Stimulated activated CD8-positive, alpha-beta memory T cell treated with anti-CD3 and anti-CD28 coated beads, Interleukin-4, amount 100 ng/mL, for 1 hour (primary cell): Measurements from ENCODE around the gene LAPTM5.

Experiments
- DNase-seq, 2 donors: peaks; one replicate each; pipeline ENCODE4 v3.0.0-alpha.2; 2020; ENCODE audit warnings: low read depth in 2 of 2, low spot score in 1 of 2

LAPTM5 gene

GRCh38 chr1:30718636-30719405 lies 38.8 kb downstream of the LAPTM5 start:
- peak; percentile 69 to 74 for DNase-seq

DNA sequence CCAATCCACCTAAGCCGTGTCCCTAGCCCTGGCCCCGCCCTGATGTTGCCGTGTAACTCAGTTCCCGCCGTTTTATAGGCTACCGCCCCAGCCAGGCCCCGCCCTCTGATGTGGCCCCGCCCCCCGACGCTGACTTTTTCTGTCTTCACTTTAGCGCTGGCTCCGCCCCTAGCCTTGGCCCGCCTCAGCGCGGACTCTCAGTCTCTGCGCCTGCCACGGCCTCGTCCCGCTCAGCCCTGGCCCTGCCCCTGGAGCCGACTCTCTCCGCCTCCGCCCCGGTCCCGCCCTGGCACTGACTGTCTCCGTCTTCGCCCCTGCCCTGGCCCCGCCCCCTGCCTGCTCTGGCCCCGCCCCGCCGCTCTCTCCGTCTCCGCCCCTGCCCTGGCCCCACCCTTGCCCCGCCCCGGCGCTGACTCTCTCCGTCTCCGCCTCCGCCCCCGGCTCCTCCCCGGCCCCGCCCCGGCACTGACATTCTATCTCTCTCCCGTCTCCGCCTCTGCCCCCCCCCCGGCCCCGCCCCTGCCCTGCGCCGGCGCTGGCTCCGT lies 39.4 kb downstream of the LAPTM5 start:
- DNase-seq, result peak; percentile 99 to 100

- DNase-seq, result no peak
These were observed 40.9 kb downstream of the LAPTM5 start for GRCh38 chr1:30716646-30717045.

DNA sequence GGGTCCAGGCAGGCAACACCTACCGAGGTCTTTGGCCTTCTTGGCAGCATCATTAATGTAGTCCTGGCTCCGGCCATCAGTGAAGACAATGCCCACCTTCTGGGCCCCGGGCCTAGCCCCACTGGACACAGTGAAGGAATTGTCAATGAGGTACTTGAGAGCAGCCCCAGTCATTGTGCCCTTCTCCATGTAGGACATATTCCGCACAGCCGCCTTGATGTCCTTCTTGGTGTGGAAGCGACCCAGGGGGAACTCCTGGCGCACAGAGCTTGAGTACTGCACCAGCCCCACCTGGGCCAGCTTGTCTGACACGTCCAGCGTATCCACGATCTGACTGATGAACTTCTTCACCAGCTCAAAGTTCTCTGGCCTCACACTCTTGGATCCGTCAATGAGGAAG lies 41.7 kb downstream of the LAPTM5 start:
- no peak for DNase-seq

GRCh38 chr1:30715216-30715615 lies 42.4 kb downstream of the LAPTM5 start:
- no peak for DNase-seq

DNA sequence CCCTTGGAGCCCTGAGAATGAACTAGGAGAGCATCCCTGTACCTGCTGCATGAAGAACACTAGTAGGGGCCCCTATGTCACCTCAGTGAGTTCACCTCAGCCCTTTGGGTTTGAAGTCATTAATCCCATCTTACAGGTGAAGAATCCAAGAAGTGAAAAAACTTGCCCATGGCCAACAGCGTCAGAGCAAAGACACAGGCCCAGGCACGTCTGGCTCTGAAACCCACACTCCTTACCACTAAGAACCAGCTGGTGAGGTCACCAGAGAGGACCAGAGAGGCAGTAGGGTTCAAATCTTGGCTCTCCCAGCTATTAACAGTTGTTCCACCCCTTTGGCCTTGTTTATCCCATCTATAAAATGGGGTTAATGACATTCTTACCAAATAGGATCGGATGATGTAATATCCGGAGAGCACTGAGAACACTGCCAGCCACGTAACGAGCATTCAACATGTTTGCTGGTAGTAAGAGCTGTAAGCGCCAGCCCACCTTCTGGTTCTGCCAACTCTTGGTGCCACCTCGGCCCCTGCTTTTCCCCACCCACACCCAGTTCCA lies 43.0 kb downstream of the LAPTM5 start:
- DNase-seq, result no peak

- DNase-seq, result no peak
These were observed 43.5 kb downstream of the LAPTM5 start for GRCh38 chr1:30714025-30714424.

DNA sequence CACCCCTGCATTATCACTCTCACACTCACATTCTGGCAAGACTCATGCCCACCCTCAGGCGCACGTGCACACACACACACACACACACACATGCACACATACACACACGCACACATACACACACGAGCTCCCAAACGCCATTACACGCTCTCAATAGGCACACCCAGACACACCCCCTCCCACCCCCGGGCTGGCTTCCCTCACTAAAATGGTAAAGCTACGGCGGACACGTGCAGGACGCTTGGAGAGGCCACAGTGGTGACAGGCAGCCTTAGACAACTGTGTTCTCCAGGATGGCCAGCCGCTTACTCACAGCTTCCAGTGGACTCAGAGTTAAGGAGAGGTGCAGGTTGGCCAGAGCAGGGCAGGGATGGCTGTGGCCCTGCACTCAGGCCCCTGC lies 44.3 kb downstream of the LAPTM5 start:
- DNase-seq, result no peak

- no peak for DNase-seq
These were observed 45.0 kb downstream of the LAPTM5 start for GRCh38 chr1:30712583-30712982.

GRCh38 chr1:30710407-30710806 lies 47.2 kb downstream of the LAPTM5 start:
- no peak for DNase-seq

DNA sequence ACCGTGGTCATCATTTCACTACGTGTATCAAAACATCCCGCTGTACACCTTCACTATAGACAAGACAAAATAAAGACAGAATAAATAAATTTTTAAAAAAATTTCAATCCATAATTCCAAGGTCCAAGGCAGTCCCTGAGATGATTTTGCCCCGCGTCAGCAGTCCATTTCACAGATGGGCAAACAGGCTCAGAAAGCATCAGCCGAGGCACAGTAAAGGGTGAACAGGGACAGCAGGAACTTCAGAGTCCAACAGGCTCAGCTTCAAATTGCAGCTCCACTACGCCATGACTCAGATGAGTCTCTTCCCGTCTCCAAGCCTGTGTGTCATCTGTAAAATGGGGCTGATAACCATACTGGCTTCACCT lies 49.2 kb downstream of the LAPTM5 start:
- no peak for DNase-seq

GRCh38 chr1:30707412-30708360 lies 49.9 kb downstream of the LAPTM5 start:
- peak; percentile 20 to 25 for DNase-seq

- DNase-seq, result no peak
These were observed 51.0 kb downstream of the LAPTM5 start for GRCh38 chr1:30706528-30706927.

- no peak for DNase-seq
These were observed 51.9 kb downstream of the LAPTM5 start for GRCh38 chr1:30705698-30706097.

- DNase-seq, result no peak
These were observed 52.6 kb downstream of the LAPTM5 start for GRCh38 chr1:30704765-30705509.

GRCh38 chr1:30704271-30704670 lies 53.3 kb downstream of the LAPTM5 start:
- no peak for DNase-seq

GRCh38 chr1:30702823-30703222 lies 54.8 kb downstream of the LAPTM5 start:
- DNase-seq, result no peak

GRCh38 chr1:30701258-30701633 lies 56.3 kb downstream of the LAPTM5 start:
- DNase-seq, result no peak

GRCh38 chr1:30700528-30701257 lies 56.9 kb downstream of the LAPTM5 start:
- DNase-seq, result no peak

GRCh38 chr1:30699762-30700161 lies 57.8 kb downstream of the LAPTM5 start:
- no peak for DNase-seq
